Stimulated activated naive B cell treated with anti-CD40 and anti-IgM and Interleukin-4, amounts not matched to agents 10 μg/mL and 1 μg/mL and 100 μg/mL, for 72 hours (primary cell): Measurements from ENCODE around the gene DGAT2L6.
"Not testable (repeated sequence)": the region's sequence is repeated elsewhere in the genome, so short reads cannot be mapped to it uniquely, and the experiment has no call there.

Experiments used
- ATAC-seq, 2 donors: fragments of 150-1000 bp; cut with Tn5 transposase; replicated peaks; 2 replicates each; pipeline ENCODE4 v1.10.0; 2021; ENCODE audit warnings: moderate library complexity in 1 of 2
- DNase-seq: peaks from one replicate; pipeline ENCODE4 v3.0.0; 2021
- H3K27ac Mint-ChIP-seq: one replicate; pipeline ENCODE4 v1.8.0; 2022; ENCODE audit warnings: mild to moderate bottlenecking, mixed read lengths
- H3K27me3 Mint-ChIP-seq, 2 donors: one replicate each; pipeline ENCODE4 v1.8.0; 2022; ENCODE audit warnings: mixed read lengths in 2 of 2
- H3K36me3 Mint-ChIP-seq, 2 donors: one replicate each; pipeline ENCODE4 v1.8.0; 2022; ENCODE audit warnings: mixed read lengths in 2 of 2, mild to moderate bottlenecking in 1 of 2
- H3K4me1 Mint-ChIP-seq, 2 donors: one replicate each; pipeline ENCODE4 v1.8.0; 2022; ENCODE audit warnings: mixed read lengths in 2 of 2, mild to moderate bottlenecking in 1 of 2
- H3K4me3 Mint-ChIP-seq, 2 donors: one replicate each; pipeline ENCODE4 v1.8.0; 2022; ENCODE audit warnings: mild to moderate bottlenecking in 2 of 2, mixed read lengths in 2 of 2, moderate library complexity in 1 of 2
- H3K9me3 Mint-ChIP-seq, 2 donors: one replicate each; pipeline ENCODE4 v1.8.0; 2022; ENCODE audit warnings: mixed read lengths in 2 of 2, mild to moderate bottlenecking in 1 of 2

The DGAT2L6 gene

DNA sequence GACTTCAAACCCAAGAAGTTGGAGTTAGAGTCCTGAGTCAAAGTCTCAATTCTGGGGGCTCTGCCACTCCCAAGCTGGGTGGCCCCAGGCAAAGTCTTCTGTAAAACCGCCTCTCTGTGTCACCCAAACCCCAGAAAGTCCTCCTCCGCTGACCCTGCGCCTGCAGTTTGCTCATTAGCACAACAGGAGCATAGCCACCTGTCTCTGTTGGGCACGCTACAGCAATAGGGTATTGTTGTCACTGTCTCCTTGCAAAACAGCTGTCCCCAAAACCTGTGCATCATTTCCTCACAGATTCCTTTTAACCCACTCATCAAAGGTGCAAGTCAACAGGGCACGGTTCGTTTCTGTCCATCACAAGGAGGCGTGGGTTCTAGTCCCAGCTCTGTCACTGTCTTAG, 8.0 kb upstream of the DGAT2L6 start:
- ATAC-seq = no peak
- Mint-ChIP-seq H3K27ac (no peak overlapping the region), H3K9me3 (no peaks in the 10 kb centered on the region), H3K36me3 (peaks cover 7 to 9% of the 10 kb centered on the region in 2 donors), H3K4me3 (no peak overlapping the region), H3K4me1 (peaks cover 3 to 5% of the 10 kb centered on the region in 2 donors), H3K27me3 (no peaks in the 10 kb centered on the region)
- no peak for DNase-seq

- peaks cover 2 to 3% of the 10 kb centered on the region in 2 donors for H3K36me3 Mint-ChIP-seq
- ATAC-seq (no peak), DNase-seq (no peak)
- no peaks in the 10 kb centered on the region for H3K27me3 Mint-ChIP-seq
- H3K27ac Mint-ChIP-seq = no peak overlapping the region
- H3K4me3 Mint-ChIP-seq = no peak overlapping the region
- H3K4me1 Mint-ChIP-seq = peaks cover 3 to 5% of the 10 kb centered on the region in 2 donors
- H3K9me3 Mint-ChIP-seq = no peaks in the 10 kb centered on the region
These were observed 5.7 kb upstream of the DGAT2L6 start for GRCh38 chrX:70171624-70172023.

DNA sequence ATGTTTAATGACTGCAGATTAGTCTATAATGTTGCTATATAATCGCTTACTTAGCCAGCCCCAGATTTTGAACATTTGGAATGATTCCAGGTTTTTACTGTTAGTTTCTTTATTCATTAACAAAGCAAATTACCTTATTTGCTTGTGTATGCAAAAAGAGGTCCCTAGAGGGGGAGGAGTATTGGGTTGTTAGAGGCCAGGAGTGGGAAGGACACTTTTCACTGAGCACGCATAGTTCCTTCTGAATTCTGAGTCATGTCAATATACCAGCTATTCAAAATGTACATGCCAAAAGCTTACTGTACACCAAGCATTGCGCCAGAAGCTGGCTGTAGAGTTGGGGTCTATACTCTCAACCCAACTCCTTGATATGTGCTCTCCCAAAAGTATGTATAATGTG, 5.1 kb upstream of the DGAT2L6 start:
- H3K27ac Mint-ChIP-seq = no peak overlapping the region
- H3K9me3 Mint-ChIP-seq = no peaks in the 10 kb centered on the region
- ATAC-seq (no peak), DNase-seq (no peak)
- peaks cover under 1 to 1% of the 10 kb centered on the region in 2 donors for H3K36me3 Mint-ChIP-seq
- H3K4me1 Mint-ChIP-seq = peaks cover 7 to 11% of the 10 kb centered on the region in 2 donors
- H3K4me3 Mint-ChIP-seq = no peak overlapping the region
- H3K27me3 Mint-ChIP-seq = no peaks in the 10 kb centered on the region

DNA sequence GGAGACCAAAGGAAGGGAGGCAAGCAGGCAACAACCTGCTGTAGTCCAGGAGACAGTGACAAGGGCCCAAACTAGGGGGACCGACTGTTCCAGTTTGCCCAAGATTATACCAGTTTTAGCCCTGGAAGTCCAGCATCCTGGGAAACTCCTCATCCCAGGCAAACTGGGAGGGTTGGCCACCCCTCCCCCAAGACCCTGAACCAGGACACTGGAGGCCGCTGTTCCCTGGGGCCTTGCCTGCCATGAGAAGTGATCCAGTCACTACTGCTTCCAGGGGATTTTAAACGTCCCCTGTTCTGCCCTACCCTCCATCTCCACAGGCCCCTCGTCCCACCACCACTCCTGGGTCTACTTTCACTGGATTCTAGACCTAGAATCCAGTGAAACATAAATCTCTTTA, 4.3 kb upstream of the DGAT2L6 start:
- H3K27ac Mint-ChIP-seq = no peak overlapping the region
- peaks cover 6 to 13% of the 10 kb centered on the region in 2 donors for H3K4me1 Mint-ChIP-seq
- ATAC-seq (no peak), DNase-seq (no peak)
- no peak overlapping the region for H3K4me3 Mint-ChIP-seq
- H3K27me3 Mint-ChIP-seq = no peaks in the 10 kb centered on the region
- H3K9me3 Mint-ChIP-seq = no peaks in the 10 kb centered on the region
- no peaks in the 10 kb centered on the region for H3K36me3 Mint-ChIP-seq

DNA sequence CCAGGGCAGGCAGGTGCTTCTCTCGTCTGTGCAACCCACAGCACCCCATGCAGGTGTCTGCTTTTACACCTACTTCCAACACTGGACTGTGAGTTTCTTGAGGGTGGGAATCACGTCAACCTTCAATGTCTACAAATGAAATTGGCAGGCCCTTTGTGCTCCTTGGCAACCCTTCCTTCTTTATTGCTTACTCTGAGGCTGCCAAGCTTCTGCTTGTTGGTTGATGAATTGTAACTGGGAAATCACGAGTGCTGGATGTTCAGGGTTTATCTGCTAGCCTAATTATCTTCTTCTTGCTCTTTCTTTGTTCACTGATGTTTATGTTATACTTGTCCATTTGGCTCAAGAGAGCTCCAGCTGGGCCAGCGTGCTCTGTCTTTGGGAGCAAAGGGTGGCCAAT, 2.5 kb upstream of the DGAT2L6 start:
- Mint-ChIP-seq H3K4me1 (peaks cover 6 to 13% of the 10 kb centered on the region in 2 donors), H3K9me3 (no peaks in the 10 kb centered on the region), H3K4me3 (no peak overlapping the region), H3K27ac (no peak overlapping the region), H3K36me3 (no peaks in the 10 kb centered on the region), H3K27me3 (no peaks in the 10 kb centered on the region)
- ATAC-seq (no peak), DNase-seq (no peak)

- H3K27ac Mint-ChIP-seq = no peak overlapping the region
- H3K27me3 Mint-ChIP-seq = no peaks in the 10 kb centered on the region
- ATAC-seq (no peak), DNase-seq (no peak)
- H3K36me3 Mint-ChIP-seq = no peaks in the 10 kb centered on the region
- H3K4me1 Mint-ChIP-seq = peaks cover 6 to 13% of the 10 kb centered on the region in 2 donors
- H3K9me3 Mint-ChIP-seq = no peaks in the 10 kb centered on the region
- no peak overlapping the region for H3K4me3 Mint-ChIP-seq
These were observed 1.9 kb upstream of the DGAT2L6 start for GRCh38 chrX:70175338-70175737.

- Mint-ChIP-seq H3K36me3 (no peaks in the 10 kb centered on the region), H3K4me3 (no peak overlapping the region), H3K27ac (no peak overlapping the region), H3K9me3 (peaks cover 0 to 3% of the 10 kb centered on the region in 2 donors), H3K4me1 (no peaks in the 10 kb centered on the region), H3K27me3 (peaks cover 7 to 21% of the 10 kb centered on the region in 2 donors)
- ATAC-seq = no peak
- DNase-seq = no peak
These were observed 5.8 kb downstream of the DGAT2L6 start for GRCh38 chrX:70183091-70183490.

DNA sequence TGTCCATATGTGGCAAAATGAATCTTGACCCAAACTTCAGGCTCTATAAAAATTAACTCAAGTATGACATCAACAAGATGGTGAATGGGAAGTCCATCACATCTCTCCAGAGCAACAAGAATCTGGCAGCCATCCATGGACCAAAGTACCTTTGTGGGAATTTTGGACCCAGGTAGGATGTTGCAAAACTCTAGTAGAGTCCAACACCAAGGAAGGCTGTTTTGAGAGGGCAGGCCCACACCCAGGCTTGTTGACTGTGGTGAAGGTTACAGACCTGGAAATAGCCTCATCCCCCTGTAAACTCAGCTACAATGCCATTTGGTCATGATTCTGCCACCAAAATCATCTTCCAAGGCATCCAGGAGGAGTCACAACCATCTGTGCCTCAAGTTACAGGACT, 12.9 kb downstream of the DGAT2L6 start:
- Mint-ChIP-seq H3K27me3 (peaks cover 9 to 18% of the 10 kb centered on the region in 2 donors), H3K27ac (no peak overlapping the region), H3K4me3 (no peak overlapping the region), H3K36me3 (peaks cover 4 to 7% of the 10 kb centered on the region in 2 donors), H3K9me3 (peaks cover 7 to 11% of the 10 kb centered on the region in 2 donors), H3K4me1 (no peaks in the 10 kb centered on the region)
- DNase-seq (no peak), ATAC-seq (no peak)

DNA sequence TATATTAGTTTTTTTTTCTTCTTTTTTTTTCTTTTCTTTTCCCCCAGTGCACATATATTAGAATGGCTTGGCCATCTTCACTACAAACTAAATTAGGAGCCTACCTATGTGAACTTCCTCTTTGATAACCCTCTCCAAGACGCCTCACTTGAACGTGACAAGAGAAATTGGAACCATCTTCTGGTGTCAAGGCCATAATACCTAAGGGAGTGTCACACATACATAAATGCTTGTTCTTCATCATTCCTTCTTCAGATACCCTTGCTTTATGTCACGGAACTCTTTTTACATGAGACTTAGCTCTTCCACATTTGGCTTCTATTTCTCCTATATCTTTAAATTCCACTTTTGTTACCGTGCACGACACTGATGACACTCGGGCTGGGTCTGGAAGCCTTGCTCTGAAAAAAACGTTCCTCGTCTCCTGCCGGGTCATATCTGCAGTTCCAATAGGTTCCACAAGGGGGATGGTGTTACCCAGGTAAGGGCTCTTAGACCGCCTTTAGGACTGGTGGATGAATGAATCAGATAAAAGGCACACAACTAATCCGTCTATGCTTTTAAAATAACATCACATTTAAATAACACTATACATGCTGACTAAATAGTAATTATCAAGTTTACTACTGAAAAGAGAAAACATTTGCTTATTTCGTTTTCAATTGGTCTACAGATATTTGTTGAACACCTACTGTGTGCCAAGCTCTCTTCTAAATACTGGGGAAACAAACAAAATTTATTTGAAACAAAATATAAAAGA, 19.9 kb downstream of the DGAT2L6 start:
- Mint-ChIP-seq H3K27ac (peak overlapping the region; percentile 34), H3K4me1 (peaks cover 1 to 6% of the 10 kb centered on the region in 2 donors), H3K27me3 (peaks cover 5 to 6% of the 10 kb centered on the region in 2 donors), H3K4me3 (peak overlapping the region in 1 of 2 donors; percentile 8), H3K9me3 (no peaks in the 10 kb centered on the region), H3K36me3 (no peaks in the 10 kb centered on the region)
- DNase-seq = peak; percentile 42
- peak; percentile 77 to 92 for ATAC-seq

GRCh38 chrX:70201732-70202131, 24.4 kb downstream of the DGAT2L6 start:
- no peak for ATAC-seq
- H3K36me3 Mint-ChIP-seq = no peaks in the 10 kb centered on the region
- no peaks in the 10 kb centered on the region for H3K9me3 Mint-ChIP-seq
- H3K27me3 Mint-ChIP-seq = peaks cover 10 to 13% of the 10 kb centered on the region in 2 donors
- H3K4me1 Mint-ChIP-seq = peaks cover 1 to 6% of the 10 kb centered on the region in 2 donors
- no peak overlapping the region for H3K27ac Mint-ChIP-seq
- H3K4me3 Mint-ChIP-seq = no peak overlapping the region
- DNase-seq = no peak

DNA sequence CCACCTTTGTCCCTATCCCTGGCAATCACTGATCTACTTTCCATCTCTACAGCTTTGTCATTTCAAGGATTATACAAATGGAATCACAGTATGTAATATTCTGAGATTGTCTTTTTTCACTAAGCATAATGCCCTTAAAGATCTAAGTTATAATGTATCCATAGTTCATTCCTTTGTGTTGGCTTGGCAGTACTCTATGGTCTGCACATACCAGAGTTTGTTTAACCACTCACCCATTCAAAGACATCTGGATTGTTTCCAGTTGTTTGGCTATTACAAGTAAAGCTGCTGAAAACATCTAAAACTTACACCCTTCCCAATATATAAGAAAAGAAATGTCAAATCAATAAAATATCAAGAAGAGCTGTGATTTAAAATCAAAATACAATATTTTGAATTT, 31.2 kb downstream of the DGAT2L6 start:
- Mint-ChIP-seq H3K36me3 (no peaks in the 10 kb centered on the region), H3K27ac (no peak overlapping the region), H3K4me3 (no peak overlapping the region), H3K27me3 (peaks cover 6 to 7% of the 10 kb centered on the region in 2 donors), H3K4me1 (no peaks in the 10 kb centered on the region), H3K9me3 (no peaks in the 10 kb centered on the region)
- DNase-seq (no peak), ATAC-seq (no peak)

DNA sequence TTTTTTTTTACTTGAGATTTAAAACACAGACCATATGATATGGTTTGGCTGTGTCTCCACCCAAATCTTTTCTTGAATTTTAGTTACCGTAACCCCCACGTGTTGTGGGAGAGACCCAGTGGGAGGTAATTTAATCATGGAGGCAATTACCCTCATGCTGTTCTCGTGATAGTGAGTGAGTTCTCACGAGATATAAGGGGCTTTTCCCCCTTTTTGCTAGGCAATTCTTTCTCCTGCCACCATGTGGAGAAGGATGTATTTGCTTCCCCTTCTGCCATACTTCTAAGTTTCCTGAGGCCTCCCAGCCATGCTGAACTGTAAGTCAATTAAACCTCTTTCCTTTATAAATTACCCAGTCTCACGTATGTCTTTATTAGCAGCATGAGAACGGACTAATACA, 32.3 kb downstream of the DGAT2L6 start:
- not testable (repeated sequence) for H3K27ac Mint-ChIP-seq, H3K36me3 Mint-ChIP-seq, H3K4me3 Mint-ChIP-seq, H3K4me1 Mint-ChIP-seq, H3K27me3 Mint-ChIP-seq, H3K9me3 Mint-ChIP-seq, ATAC-seq, DNase-seq

DNA sequence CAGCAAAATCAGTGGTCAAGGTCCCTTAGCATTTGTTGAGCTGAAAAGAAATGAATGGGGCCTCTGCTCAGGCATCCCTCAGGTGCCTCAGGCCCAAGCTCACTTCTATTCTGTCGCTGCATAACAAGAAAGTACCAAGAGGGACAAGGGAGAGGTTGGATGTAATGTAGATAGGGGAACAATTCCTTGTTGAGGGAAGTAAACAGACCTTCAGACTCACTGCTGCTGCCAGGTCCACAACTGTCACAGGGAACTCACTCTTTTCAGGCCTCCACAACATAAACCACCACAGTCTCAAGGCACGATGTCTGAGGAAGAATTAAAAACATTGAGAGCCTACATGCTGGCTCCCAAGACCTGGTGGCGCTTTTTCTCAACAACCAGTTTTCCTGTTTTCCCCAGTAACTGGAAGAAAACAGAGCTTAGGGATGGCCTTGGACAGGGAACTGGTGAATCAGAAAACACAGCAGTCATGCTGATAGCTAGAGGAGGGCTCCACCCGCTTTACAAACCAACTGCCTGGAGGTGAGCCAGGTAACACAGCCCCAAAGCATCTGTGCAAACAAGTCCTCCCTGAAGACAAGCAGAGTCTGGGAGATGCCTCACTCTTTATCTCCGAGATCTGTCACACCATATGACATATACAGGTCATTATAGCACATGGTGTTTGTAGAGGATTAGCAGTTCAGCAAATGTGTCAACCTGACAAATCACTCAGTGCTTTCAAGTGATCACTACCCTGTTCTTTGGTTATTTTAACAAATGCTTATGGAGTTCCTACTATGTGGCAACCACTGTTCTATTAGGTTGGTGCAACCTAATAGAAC, 42.9 kb downstream of the DGAT2L6 start:
- Mint-ChIP-seq H3K27me3 (peaks cover 0 to 5% of the 10 kb centered on the region in 2 donors), H3K27ac (no peak overlapping the region)
- no peak for ATAC-seq

GRCh38 chrX:70226048-70226447, 48.8 kb downstream of the DGAT2L6 start:
- Mint-ChIP-seq H3K4me3 (no peak overlapping the region), H3K9me3 (no peaks in the 10 kb centered on the region), H3K27me3 (peaks cover 0 to 5% of the 10 kb centered on the region in 2 donors), H3K4me1 (no peaks in the 10 kb centered on the region), H3K36me3 (no peaks in the 10 kb centered on the region), H3K27ac (no peak overlapping the region)
- ATAC-seq = no peak
- DNase-seq = no peak

More for the DNA sequence above, 42.9 kb downstream of the DGAT2L6 start:
- H3K4me3 Mint-ChIP-seq = no peak overlapping the region
- no peaks in the 10 kb centered on the region for H3K4me1 Mint-ChIP-seq
- no peak for DNase-seq
- no peaks in the 10 kb centered on the region for H3K9me3 Mint-ChIP-seq
- no peaks in the 10 kb centered on the region for H3K36me3 Mint-ChIP-seq

DNA sequence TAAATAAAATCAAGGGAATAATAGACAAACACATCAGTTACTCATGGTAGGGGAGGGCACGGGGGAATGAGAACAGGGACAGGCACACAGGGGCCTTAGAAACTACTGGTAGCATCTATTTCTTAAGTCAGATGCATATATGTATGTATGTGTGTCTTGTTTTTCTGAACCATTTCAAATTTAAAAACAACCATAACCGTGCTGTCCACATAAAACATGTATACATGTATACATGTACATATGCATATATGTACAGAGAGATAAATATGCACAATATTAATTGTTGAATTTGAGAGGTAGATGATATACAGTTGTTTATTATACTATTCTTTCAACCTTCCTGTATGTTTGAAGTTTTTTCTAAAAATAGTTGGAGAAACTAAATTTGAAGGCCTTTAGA, 49.4 kb downstream of the DGAT2L6 start:
- Mint-ChIP-seq H3K4me1 (no peaks in the 10 kb centered on the region), H3K4me3 (no peak overlapping the region), H3K27ac (no peak overlapping the region), H3K9me3 (no peaks in the 10 kb centered on the region), H3K27me3 (peaks cover 0 to 5% of the 10 kb centered on the region in 2 donors), H3K36me3 (no peaks in the 10 kb centered on the region)
- ATAC-seq (no peak), DNase-seq (no peak)
